GM23338 (cell line): ENCODE results near the gene OR2W3. TPM values are rescaled to one million over a fixed set of nuclear protein-coding genes. Genes with fewer than 3 reads are reported as not detected.

ENCODE experiments used
- ATAC-seq: fragments of 200-7000 bp; cut with Tn5 transposase; 3 replicates; pipeline ENCODE4 v1.9.1; 2020
- DNase-seq: peaks from one replicate; pipeline ENCODE4 v3.0.0-alpha.2; 2015; ENCODE audit warnings: low spot score
- H2AFZ ChIP-seq: fragments of 200-600 bp; sonication (generic); 2 replicates; pipeline ENCODE4 v1.8.0; 2016; ENCODE audit warnings: antibody characterized with exemption, mild to moderate bottlenecking, moderate library complexity
- H3F3A ChIP-seq: fragments of 200-600 bp; sonication (generic); replicated peaks from 2 replicates; pipeline ENCODE4 v1.8.0; 2017; ENCODE audit warnings: antibody characterized with exemption, mixed run types, low read depth
- H3K27ac ChIP-seq: fragments of 200-600 bp; sonication (generic); 2 replicates; pipeline ENCODE4 v1.6.1; 2016; ENCODE audit warnings: low read depth
- H3K27me3 ChIP-seq: fragments of 200-600 bp; sonication (generic); 2 replicates; pipeline ENCODE4 v1.8.0; 2016; ENCODE audit warnings: mild to moderate bottlenecking, mixed run types, moderate library complexity; ENCODE audit not compliant: insufficient read depth
- H3K36me3 ChIP-seq: fragments of 200-600 bp; sonication (generic); 2 replicates; pipeline ENCODE4 v1.8.0; 2016; ENCODE audit warnings: mild to moderate bottlenecking; ENCODE audit not compliant: insufficient read depth
- H3K4me1 ChIP-seq: fragments of 200-600 bp; sonication (generic); 2 replicates; pipeline ENCODE4 v1.8.0; 2016; ENCODE audit warnings: mild to moderate bottlenecking, moderate library complexity; ENCODE audit not compliant: insufficient read depth
- H3K4me2 ChIP-seq: fragments of 200-600 bp; sonication (generic); 2 replicates; pipeline ENCODE4 v1.7.1; 2017; ENCODE audit warnings: mixed run types
- H3K4me3 ChIP-seq: fragments of 200-600 bp; sonication (generic); 2 replicates; pipeline ENCODE4 v1.6.1; 2016; ENCODE audit warnings: mixed run types
- H3K79me2 ChIP-seq: fragments of 200-600 bp; sonication (generic); replicated peaks from 2 replicates; pipeline ENCODE4 v1.8.0; 2017; ENCODE audit warnings: mild to moderate bottlenecking; ENCODE audit not compliant: insufficient read depth
- H3K9me2 ChIP-seq: fragments of 200-600 bp; sonication (generic); 2 replicates; pipeline ENCODE4 v1.8.0; 2017; ENCODE audit not compliant: insufficient read depth
- H4K20me1 ChIP-seq: fragments of 200-600 bp; sonication (generic); replicated peaks from 2 replicates; pipeline ENCODE4 v1.8.0; 2017; ENCODE audit warnings: mild to moderate bottlenecking; ENCODE audit not compliant: insufficient read depth
- H3K27ac Mint-ChIP-seq: 2 replicates; pipeline ENCODE4 v1.8.0; 2020; ENCODE audit warnings: inconsistent platforms, mild to moderate bottlenecking, moderate library complexity, mixed read lengths
- H3K27me3 Mint-ChIP-seq: 3 replicates; pipeline ENCODE4 v1.8.0; 2022; ENCODE audit warnings: low read depth, mild to moderate bottlenecking, moderate library complexity, mixed read lengths, inconsistent platforms; ENCODE audit not compliant: insufficient read depth, poor library complexity
- H3K36me3 Mint-ChIP-seq: 3 replicates; pipeline ENCODE4 v1.8.0; 2021; ENCODE audit warnings: low read depth, mild to moderate bottlenecking, inconsistent platforms, moderate library complexity, mixed read lengths
- H3K4me1 Mint-ChIP-seq: 3 replicates; pipeline ENCODE4 v1.8.0; 2020; ENCODE audit warnings: mild to moderate bottlenecking, inconsistent platforms, mixed read lengths
- H3K4me3 Mint-ChIP-seq: 3 replicates; pipeline ENCODE4 v1.8.0; 2021; ENCODE audit warnings: moderate library complexity, mild to moderate bottlenecking, inconsistent platforms, mixed read lengths
- H3K9me3 Mint-ChIP-seq: 3 replicates; pipeline ENCODE4 v1.8.0; 2020; ENCODE audit warnings: moderate library complexity, mild to moderate bottlenecking, inconsistent platforms, mixed read lengths
- CREB1 ChIP-seq: fragments of 250-450 bp; sonication (Bioruptor Pico); IDR thresholded peaks from 2 replicates; pipeline ENCODE4 v1.5.0; 2020; ENCODE audit warnings: low read depth, mild to moderate bottlenecking, moderate library complexity
- EZH2 ChIP-seq: fragments of 200-600 bp; sonication (generic); IDR thresholded peaks from one replicate; pipeline ENCODE4 v1.8.0; 2017; ENCODE audit warnings: antibody characterized with exemption, mild to moderate bottlenecking, low read depth; ENCODE audit not compliant: unreplicated experiment
- EZH2phosphoT487 ChIP-seq: fragments of 200-600 bp; sonication (generic); IDR thresholded peaks from one replicate; pipeline ENCODE4 v1.8.1; 2018; ENCODE audit warnings: antibody characterized with exemption; ENCODE audit not compliant: unreplicated experiment
- JUNB ChIP-seq: IDR thresholded peaks from one replicate; pipeline ENCODE4 v1.6.1; 2016; ENCODE audit warnings: antibody characterized with exemption; ENCODE audit not compliant: unreplicated experiment
- NANOG ChIP-seq: IDR thresholded peaks from 2 replicates; pipeline ENCODE4 v1.6.1; 2016; ENCODE audit warnings: antibody characterized with exemption, borderline replicate concordance
- POLR2AphosphoS5 ChIP-seq: IDR thresholded peaks from 2 replicates; pipeline ENCODE4 v1.6.1; 2016; ENCODE audit warnings: antibody characterized with exemption, low read depth
- STAT1 ChIP-seq: IDR thresholded peaks from one replicate; pipeline ENCODE4 v1.6.1; 2016; ENCODE audit warnings: antibody characterized with exemption; ENCODE audit not compliant: unreplicated experiment
- polyA plus RNA-seq: library from polyadenylated mRNA; unstranded; fragments of >200 nt; fragmentation: Nextera tagmentation; extraction: Ambion mirVana; gene quantifications from 2 replicates; pipeline ENCODE4 v1.2.1, GENCODE V29; 2016
- total RNA-seq: library from RNA; depleted of rRNA; stranded (reverse); fragments of >200 nt; shearing (Covaris generic); gene quantifications from 2 replicates; pipeline ENCODE4 v1.2.3, GENCODE V29; 2014
- TF ChIP-seq, protein P1 (sequence below), 2 experiments: fragments of 200-600 bp in 1 of 2; sonication (generic) in 1 of 2; conservative IDR thresholded peaks; 2 replicates each; pipeline versions ENCODE4 v1.5.1 to v1.6.1; 2016 to 2017; ENCODE audit warnings: antibody characterized with exemption in 2 of 2, low read depth in 2 of 2, mild to moderate bottlenecking in 2 of 2, moderate library complexity in 1 of 2
- TF ChIP-seq, protein P2 (sequence below): fragments of 250-450 bp; sonication (Bioruptor Pico); IDR thresholded peaks from 2 replicates; pipeline ENCODE4 v1.5.0; 2020; ENCODE audit warnings: mild to moderate bottlenecking, moderate library complexity
- TF ChIP-seq, protein P3 (sequence below): IDR thresholded peaks from one replicate; pipeline ENCODE4 v1.6.1; 2018; ENCODE audit warnings: antibody characterized with exemption; ENCODE audit not compliant: unreplicated experiment
- TF ChIP-seq, protein P4 (sequence below): IDR thresholded peaks from 2 replicates; pipeline ENCODE4 v1.6.1; 2016; ENCODE audit warnings: antibody characterized with exemption

Gene OR2W3
- total and polyA plus RNA-seq, 2 experiments from 2014 or later = 0.45 TPM; not detected in 1

DNA sequence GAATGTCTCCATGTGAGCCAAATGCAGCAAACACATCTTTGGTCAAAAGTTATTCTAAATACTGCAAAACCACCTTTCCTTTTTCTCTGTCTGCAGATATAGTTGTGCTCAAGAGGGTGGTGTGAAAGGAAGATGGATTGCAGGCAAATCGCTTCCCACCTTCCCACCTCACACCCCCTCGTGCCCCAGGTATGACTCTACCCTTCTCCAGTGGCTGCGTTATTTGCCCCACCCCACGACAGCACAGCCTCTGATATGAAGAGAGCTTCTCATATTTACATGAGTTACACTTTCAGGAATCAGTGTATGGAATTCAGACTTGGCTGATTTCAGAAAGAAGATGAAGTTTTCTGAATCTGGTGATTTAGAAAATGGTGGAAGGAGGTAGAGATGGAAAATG is 32.6 kb upstream of the OR2W3 start:
- H3K27me3 ChIP-seq = peaks cover 8% of the 10 kb centered on the region
- peaks cover 5% of the 10 kb centered on the region for H3K27me3 Mint-ChIP-seq
- ATAC-seq (no peak), DNase-seq (no peak)
- peaks cover 64% of the 10 kb centered on the region for H3K9me3 Mint-ChIP-seq
- TF ChIP-seq, protein P1, sequence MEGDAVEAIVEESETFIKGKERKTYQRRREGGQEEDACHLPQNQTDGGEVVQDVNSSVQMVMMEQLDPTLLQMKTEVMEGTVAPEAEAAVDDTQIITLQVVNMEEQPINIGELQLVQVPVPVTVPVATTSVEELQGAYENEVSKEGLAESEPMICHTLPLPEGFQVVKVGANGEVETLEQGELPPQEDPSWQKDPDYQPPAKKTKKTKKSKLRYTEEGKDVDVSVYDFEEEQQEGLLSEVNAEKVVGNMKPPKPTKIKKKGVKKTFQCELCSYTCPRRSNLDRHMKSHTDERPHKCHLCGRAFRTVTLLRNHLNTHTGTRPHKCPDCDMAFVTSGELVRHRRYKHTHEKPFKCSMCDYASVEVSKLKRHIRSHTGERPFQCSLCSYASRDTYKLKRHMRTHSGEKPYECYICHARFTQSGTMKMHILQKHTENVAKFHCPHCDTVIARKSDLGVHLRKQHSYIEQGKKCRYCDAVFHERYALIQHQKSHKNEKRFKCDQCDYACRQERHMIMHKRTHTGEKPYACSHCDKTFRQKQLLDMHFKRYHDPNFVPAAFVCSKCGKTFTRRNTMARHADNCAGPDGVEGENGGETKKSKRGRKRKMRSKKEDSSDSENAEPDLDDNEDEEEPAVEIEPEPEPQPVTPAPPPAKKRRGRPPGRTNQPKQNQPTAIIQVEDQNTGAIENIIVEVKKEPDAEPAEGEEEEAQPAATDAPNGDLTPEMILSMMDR (conservative IDR thresholded peaks at IDR 0.05; ENCODE audit: low read depth in 2 of 2) = no peak
- TF ChIP-seq, protein P2, sequence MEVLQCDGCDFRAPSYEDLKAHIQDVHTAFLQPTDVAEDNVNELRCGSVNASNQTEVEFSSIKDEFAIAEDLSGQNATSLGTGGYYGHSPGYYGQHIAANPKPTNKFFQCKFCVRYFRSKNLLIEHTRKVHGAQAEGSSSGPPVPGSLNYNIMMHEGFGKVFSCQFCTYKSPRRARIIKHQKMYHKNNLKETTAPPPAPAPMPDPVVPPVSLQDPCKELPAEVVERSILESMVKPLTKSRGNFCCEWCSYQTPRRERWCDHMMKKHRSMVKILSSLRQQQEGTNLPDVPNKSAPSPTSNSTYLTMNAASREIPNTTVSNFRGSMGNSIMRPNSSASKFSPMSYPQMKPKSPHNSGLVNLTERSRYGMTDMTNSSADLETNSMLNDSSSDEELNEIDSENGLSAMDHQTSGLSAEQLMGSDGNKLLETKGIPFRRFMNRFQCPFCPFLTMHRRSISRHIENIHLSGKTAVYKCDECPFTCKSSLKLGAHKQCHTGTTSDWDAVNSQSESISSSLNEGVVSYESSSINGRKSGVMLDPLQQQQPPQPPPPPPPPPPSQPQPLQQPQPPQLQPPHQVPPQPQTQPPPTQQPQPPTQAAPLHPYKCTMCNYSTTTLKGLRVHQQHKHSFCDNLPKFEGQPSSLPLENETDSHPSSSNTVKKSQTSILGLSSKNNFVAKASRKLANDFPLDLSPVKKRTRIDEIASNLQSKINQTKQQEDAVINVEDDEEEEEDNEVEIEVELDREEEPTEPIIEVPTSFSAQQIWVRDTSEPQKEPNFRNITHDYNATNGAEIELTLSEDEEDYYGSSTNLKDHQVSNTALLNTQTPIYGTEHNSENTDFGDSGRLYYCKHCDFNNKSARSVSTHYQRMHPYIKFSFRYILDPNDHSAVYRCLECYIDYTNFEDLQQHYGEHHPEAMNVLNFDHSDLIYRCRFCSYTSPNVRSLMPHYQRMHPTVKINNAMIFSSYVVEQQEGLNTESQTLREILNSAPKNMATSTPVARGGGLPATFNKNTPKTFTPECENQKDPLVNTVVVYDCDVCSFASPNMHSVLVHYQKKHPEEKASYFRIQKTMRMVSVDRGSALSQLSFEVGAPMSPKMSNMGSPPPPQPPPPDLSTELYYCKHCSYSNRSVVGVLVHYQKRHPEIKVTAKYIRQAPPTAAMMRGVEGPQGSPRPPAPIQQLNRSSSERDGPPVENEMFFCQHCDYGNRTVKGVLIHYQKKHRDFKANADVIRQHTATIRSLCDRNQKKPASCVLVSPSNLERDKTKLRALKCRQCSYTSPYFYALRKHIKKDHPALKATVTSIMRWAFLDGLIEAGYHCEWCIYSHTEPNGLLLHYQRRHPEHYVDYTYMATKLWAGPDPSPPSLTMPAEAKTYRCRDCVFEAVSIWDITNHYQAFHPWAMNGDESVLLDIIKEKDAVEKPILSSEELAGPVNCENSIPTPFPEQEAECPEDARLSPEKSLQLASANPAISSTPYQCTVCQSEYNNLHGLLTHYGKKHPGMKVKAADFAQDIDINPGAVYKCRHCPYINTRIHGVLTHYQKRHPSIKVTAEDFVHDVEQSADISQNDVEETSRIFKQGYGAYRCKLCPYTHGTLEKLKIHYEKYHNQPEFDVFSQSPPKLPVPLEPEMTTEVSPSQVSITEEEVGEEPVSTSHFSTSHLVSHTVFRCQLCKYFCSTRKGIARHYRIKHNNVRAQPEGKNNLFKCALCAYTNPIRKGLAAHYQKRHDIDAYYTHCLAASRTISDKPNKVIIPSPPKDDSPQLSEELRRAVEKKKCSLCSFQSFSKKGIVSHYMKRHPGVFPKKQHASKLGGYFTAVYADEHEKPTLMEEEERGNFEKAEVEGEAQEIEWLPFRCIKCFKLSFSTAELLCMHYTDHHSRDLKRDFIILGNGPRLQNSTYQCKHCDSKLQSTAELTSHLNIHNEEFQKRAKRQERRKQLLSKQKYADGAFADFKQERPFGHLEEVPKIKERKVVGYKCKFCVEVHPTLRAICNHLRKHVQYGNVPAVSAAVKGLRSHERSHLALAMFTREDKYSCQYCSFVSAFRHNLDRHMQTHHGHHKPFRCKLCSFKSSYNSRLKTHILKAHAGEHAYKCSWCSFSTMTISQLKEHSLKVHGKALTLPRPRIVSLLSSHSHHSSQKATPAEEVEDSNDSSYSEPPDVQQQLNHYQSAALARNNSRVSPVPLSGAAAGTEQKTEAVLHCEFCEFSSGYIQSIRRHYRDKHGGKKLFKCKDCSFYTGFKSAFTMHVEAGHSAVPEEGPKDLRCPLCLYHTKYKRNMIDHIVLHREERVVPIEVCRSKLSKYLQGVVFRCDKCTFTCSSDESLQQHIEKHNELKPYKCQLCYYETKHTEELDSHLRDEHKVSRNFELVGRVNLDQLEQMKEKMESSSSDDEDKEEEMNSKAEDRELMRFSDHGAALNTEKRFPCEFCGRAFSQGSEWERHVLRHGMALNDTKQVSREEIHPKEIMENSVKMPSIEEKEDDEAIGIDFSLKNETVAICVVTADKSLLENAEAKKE (CRISPR knock-in tag) = no peak
- TF ChIP-seq CREB1 (no peak), POLR2AphosphoS5 (no peak), EZH2 (no peak), EZH2phosphoT487 (no peak), STAT1 (no peak), JUNB (no peak), NANOG (no peak)
- TF ChIP-seq, protein P3, sequence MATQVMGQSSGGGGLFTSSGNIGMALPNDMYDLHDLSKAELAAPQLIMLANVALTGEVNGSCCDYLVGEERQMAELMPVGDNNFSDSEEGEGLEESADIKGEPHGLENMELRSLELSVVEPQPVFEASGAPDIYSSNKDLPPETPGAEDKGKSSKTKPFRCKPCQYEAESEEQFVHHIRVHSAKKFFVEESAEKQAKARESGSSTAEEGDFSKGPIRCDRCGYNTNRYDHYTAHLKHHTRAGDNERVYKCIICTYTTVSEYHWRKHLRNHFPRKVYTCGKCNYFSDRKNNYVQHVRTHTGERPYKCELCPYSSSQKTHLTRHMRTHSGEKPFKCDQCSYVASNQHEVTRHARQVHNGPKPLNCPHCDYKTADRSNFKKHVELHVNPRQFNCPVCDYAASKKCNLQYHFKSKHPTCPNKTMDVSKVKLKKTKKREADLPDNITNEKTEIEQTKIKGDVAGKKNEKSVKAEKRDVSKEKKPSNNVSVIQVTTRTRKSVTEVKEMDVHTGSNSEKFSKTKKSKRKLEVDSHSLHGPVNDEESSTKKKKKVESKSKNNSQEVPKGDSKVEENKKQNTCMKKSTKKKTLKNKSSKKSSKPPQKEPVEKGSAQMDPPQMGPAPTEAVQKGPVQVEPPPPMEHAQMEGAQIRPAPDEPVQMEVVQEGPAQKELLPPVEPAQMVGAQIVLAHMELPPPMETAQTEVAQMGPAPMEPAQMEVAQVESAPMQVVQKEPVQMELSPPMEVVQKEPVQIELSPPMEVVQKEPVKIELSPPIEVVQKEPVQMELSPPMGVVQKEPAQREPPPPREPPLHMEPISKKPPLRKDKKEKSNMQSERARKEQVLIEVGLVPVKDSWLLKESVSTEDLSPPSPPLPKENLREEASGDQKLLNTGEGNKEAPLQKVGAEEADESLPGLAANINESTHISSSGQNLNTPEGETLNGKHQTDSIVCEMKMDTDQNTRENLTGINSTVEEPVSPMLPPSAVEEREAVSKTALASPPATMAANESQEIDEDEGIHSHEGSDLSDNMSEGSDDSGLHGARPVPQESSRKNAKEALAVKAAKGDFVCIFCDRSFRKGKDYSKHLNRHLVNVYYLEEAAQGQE = no peak
- TF ChIP-seq, protein P4, sequence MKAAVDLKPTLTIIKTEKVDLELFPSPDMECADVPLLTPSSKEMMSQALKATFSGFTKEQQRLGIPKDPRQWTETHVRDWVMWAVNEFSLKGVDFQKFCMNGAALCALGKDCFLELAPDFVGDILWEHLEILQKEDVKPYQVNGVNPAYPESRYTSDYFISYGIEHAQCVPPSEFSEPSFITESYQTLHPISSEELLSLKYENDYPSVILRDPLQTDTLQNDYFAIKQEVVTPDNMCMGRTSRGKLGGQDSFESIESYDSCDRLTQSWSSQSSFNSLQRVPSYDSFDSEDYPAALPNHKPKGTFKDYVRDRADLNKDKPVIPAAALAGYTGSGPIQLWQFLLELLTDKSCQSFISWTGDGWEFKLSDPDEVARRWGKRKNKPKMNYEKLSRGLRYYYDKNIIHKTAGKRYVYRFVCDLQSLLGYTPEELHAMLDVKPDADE = no peak
- H3K27ac ChIP-seq = no peak overlapping the region
- H3K27ac Mint-ChIP-seq = no peak overlapping the region
- H3K79me2 ChIP-seq = no peaks in the 10 kb centered on the region
- H3F3A ChIP-seq = no peaks in the 10 kb centered on the region
- H3K4me3 ChIP-seq = no peak overlapping the region
- H3K4me1 ChIP-seq = peaks cover 3% of the 10 kb centered on the region; the same call in 1 of the 2 replicates
- H4K20me1 ChIP-seq = no peaks in the 10 kb centered on the region
- H3K4me3 Mint-ChIP-seq = no peak overlapping the region
- no peaks in the 10 kb centered on the region for H3K9me2 ChIP-seq
- peaks cover 2% of the 10 kb centered on the region; the same call in 2 of the 3 replicates for H3K4me1 Mint-ChIP-seq
- H3K4me2 ChIP-seq = no peak overlapping the region
- peaks cover 13% of the 10 kb centered on the region; the same call in 2 of the 3 replicates for H3K36me3 Mint-ChIP-seq
- H2AFZ ChIP-seq = no peak overlapping the region
- H3K36me3 ChIP-seq = 0 out of 2 replicates have a peak, but pooled peaks cover 2% of the 10 kb centered on the region
